Neural cell (in vitro differentiated cells): ENCODE measurements around the gene CCDC107.

Source experiments
- EZH2 ChIP-seq: fragments of 200-600, 300-800 bp; shearing (Covaris generic), sonication (generic); IDR thresholded peaks from 2 replicates; pipeline ENCODE4 v1.6.1; 2014; ENCODE audit warnings: antibody characterized with exemption, low read length, borderline replicate concordance, mild to moderate bottlenecking; ENCODE audit not compliant: insufficient read depth, poor library complexity, severe bottlenecking
- POLR2AphosphoS5 ChIP-seq: IDR thresholded peaks from 2 replicates; pipeline ENCODE4 v1.6.1; 2012
- REST ChIP-seq: IDR thresholded peaks from 2 replicates; pipeline ENCODE4 v1.6.1; 2012; ENCODE audit warnings: borderline replicate concordance
- TF ChIP-seq, protein P1 (sequence below): fragments of 450-650 bp; IDR thresholded peaks from 2 replicates; pipeline ENCODE4 v1.5.1; 2014; ENCODE audit warnings: antibody characterized with exemption, mild to moderate bottlenecking, moderate library complexity; ENCODE audit not compliant: poor library complexity, severe bottlenecking

- TF ChIP-seq EZH2, result no peak
- TF ChIP-seq POLR2AphosphoS5, result no peak
- TF ChIP-seq, protein P1, sequence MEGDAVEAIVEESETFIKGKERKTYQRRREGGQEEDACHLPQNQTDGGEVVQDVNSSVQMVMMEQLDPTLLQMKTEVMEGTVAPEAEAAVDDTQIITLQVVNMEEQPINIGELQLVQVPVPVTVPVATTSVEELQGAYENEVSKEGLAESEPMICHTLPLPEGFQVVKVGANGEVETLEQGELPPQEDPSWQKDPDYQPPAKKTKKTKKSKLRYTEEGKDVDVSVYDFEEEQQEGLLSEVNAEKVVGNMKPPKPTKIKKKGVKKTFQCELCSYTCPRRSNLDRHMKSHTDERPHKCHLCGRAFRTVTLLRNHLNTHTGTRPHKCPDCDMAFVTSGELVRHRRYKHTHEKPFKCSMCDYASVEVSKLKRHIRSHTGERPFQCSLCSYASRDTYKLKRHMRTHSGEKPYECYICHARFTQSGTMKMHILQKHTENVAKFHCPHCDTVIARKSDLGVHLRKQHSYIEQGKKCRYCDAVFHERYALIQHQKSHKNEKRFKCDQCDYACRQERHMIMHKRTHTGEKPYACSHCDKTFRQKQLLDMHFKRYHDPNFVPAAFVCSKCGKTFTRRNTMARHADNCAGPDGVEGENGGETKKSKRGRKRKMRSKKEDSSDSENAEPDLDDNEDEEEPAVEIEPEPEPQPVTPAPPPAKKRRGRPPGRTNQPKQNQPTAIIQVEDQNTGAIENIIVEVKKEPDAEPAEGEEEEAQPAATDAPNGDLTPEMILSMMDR, result no peak
- TF ChIP-seq REST, result no peak
These were observed 22.4 kb downstream of the CCDC107 start for GRCh38 chr9:35680331-35681105.
